Epithelial cell of esophagus (primary cell): ENCODE data around the gene C13orf42.
"Not testable (repeated sequence)": the region's sequence is repeated elsewhere in the genome, so short reads cannot be mapped to it uniquely, and the experiment has no call there.

Source experiments
- DNase-seq: peaks from one replicate; pipeline ENCODE4 v3.0.0; 2010; ENCODE audit warnings: low read depth
- H3K4me3 ChIP-seq: 2 replicates; pipeline ENCODE4 v1.5.1; 2011; ENCODE audit warnings: mild to moderate bottlenecking, low read length, control low read depth
- TF ChIP-seq, protein P1 (sequence below): IDR thresholded peaks from 2 replicates; pipeline ENCODE4 v1.5.1; 2011; ENCODE audit warnings: low read depth, mild to moderate bottlenecking, low read length, control low read depth, inconsistent platforms; ENCODE audit not compliant: insufficient read depth; ENCODE audit errors: missing control alignments

The C13orf42 gene

DNA sequence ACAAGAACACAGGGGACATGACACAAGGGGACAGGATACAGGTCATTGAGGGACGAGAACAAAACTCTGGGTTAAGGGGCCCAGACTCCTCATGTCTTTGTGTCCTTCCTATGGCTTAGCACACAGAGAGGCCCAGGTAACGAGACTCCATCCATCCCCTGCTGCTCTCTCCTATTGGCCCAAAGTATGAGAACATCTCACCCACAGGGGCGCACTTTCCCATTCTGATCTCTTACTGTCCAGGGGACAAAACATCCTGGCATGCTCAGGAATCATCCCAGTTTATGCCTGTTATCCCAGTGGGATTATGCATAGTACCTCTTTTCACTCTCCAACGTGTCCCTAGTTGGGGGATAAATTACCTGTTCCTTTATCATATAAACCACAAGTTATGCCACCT is 19.2 kb downstream of the C13orf42 start:
- no peak overlapping the region for H3K4me3 ChIP-seq
- no peak for DNase-seq
- TF ChIP-seq, protein P1, sequence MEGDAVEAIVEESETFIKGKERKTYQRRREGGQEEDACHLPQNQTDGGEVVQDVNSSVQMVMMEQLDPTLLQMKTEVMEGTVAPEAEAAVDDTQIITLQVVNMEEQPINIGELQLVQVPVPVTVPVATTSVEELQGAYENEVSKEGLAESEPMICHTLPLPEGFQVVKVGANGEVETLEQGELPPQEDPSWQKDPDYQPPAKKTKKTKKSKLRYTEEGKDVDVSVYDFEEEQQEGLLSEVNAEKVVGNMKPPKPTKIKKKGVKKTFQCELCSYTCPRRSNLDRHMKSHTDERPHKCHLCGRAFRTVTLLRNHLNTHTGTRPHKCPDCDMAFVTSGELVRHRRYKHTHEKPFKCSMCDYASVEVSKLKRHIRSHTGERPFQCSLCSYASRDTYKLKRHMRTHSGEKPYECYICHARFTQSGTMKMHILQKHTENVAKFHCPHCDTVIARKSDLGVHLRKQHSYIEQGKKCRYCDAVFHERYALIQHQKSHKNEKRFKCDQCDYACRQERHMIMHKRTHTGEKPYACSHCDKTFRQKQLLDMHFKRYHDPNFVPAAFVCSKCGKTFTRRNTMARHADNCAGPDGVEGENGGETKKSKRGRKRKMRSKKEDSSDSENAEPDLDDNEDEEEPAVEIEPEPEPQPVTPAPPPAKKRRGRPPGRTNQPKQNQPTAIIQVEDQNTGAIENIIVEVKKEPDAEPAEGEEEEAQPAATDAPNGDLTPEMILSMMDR: no peak

DNA sequence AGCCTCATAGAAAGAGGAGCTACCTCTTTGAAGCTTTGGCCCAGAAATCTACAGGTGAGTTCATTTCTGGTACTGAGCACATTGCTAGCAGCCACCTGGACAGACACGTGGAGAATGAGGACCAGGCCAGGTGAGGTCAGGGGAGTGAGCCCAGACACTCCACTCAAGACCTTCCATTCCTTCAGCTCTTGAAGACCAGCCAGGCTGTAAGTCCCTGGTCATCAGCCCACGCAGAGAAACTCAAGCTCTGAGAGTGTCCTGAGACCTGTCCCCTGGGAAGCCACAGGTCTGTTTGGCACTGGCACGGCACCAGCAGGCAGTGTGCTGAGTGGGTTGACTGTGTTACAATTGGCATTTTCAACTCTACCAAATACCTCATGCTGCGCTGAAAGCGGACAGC is 27.4 kb downstream of the C13orf42 start:
- TF ChIP-seq, protein P1: no peak
- no peak overlapping the region for H3K4me3 ChIP-seq
- no peak for DNase-seq

DNA sequence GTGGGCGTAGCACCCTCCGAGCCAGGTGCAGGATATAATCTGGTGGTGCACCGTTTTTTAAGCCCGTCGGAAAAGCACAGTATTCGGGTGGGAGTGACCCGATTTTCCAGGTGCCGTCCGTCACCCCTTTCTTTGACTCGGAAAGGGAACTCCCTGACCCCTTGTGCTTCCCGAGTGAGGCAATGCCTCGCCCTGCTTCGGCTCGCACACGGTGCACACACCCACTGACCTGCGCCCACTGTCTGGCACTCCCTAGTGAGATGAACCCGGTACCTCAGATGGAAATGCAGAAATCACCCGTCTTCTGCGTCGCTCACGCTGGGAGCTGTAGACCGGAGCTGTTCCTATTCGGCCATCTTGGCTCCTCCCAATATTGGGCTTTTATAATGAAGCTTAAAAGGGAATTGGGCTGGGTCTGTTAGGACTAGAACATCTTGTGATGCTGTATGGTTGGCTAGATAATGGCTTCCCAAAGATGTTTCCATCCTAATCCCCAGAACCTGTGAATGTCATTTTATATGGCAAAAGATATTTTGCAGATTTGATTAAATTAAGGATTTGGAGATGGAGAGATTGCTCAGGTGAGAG is 30.5 kb downstream of the C13orf42 start:
- H3K4me3 ChIP-seq, DNase-seq: not testable (repeated sequence)

DNA sequence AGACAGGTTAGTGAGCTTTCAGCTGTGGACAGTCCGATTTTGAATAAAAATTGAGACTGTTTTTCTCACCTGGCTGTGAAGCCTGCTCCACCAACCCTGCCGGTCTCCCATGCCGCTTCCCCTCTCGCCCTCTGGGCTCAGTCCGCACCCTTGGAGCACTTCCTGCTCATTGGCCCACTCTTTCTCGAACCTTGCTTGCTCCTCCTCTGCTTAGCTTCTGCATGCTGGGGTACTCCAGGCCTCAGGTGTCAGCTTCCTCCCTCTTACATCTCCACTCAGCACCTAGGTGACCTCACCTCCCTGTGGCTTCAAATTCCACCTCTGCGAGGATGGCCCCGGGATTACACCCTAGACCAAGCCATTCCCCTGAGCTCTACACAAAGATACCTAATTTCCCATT is 39.6 kb downstream of the C13orf42 start:
- no peak for DNase-seq
- TF ChIP-seq, protein P1: no peak
- H3K4me3 ChIP-seq: no peak overlapping the region

DNA sequence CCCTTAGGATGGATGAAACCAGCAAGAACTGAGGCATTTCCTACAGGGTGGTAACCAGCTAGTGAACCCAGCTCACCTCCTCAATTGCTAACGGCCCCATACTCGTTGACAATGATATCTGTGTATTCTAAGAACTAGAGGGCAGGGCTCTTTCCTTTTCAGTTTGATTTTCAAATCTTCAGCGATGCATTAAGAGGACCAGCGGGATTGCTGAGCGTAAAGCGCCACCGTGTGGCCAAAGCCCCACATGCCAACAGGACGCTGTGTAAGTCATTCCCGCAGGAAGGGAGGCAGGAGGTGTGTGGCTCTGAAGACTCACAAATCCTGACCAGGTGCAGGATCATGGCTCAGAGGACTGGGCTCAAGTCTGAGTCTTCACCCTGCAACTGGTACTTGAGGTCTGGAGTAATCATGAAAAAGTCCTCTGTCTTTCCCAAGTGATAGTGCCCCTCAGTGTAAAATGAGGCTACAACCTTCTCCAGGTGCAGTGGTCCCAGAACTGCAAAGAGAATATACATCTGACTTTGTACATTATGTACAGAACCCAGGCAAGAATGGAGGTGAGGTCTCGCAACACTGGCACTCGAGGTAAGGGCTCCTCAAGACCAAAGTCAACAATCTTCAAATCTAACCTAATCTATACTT is 40.9 kb downstream of the C13orf42 start:
- no peak overlapping the region for H3K4me3 ChIP-seq
- peak; percentile 81 for DNase-seq
- TF ChIP-seq, protein P1: peak; percentile 96

DNA sequence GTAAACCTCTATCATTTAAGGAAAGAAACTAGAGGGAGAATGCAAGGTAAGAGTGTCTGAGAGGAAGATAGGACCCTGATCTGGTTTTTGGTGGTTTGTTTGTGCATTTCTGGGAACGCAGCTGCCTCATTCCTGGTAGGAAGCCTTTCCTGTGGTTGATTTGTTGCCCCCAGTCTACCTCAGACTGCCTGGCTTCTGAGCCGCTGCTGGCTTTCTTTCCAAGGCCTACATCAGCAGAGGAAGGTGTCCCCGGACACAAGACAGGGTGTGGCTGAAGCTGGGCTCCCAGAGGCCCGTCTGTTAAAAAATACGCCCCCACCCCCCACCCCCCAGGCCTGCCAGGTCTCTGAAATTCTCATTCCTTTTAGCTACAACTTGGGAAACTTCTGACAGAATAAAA is 42.6 kb downstream of the C13orf42 start:
- TF ChIP-seq, protein P1: no peak
- H3K4me3 ChIP-seq: no peak overlapping the region
- no peak for DNase-seq

DNA sequence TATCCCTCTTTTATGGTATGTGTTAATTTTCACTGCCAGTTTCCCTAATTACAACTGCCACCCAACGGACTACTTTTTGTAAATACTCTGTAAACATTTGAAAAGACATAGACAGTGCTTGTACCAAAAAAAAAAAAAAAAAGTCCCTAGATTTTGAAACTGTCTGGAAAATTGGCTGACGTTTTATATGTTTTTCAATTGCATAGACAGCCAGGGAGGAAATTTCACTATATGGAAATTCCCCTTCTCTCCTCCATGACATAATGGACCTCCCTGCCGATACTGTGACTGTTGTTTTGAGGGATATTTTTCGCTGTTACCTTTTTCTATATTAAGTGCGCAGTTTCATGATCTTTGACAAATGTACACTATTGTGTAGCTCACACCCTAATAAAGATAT is 43.4 kb downstream of the C13orf42 start:
- DNase-seq: no peak
- H3K4me3 ChIP-seq: no peak overlapping the region
- TF ChIP-seq, protein P1: no peak
